ENCODE results near the gene OPN1MW3. TPM values are rescaled to one million over a fixed set of nuclear protein-coding genes. Genes with fewer than 3 reads are reported as not detected.
"Not testable (repeated sequence)": the region's sequence is repeated elsewhere in the genome, so short reads cannot be mapped to it uniquely, and the experiment has no call there.

OPN1MW3 gene
- total and polyA plus RNA-seq, 2 donors: not detected

- DNase-seq (ENCODE audit: extremely low spot score); H3K4me1 ChIP-seq (ENCODE audit: insufficient read depth); H3K27ac ChIP-seq (ENCODE audit: low read depth); H3K36me3 ChIP-seq (ENCODE audit: insufficient read depth); H3K4me3 ChIP-seq (ENCODE audit: low read depth, low read length): not testable (repeated sequence)
- no CpG with 5 or more reads among the region's 10 CpGs for WGBS
Measured at GRCh38 chrX:154258711-154259110, 1.3 kb downstream of the OPN1MW3 start.

DNA sequence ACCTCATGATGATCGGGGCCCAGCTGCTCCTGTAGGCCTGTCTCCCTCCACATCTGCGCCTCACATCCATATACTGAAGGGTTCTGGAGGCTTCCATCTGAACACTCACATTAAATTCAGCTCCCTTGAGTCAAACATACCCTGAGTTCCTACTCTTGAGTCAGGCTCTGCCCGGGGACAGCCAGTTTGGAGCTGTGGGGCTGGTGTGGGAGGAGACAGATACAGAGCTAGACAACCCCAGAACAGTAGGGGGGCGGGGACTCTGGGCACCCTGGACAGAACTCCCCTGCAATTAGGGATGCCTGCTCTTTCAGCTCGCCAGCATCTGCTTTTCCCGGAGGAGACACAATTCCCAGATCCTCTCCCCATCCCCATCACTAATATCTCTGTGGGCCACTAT is 5.7 kb downstream of the OPN1MW3 start:
- H3K4me3 ChIP-seq (ENCODE audit: low read depth, low read length); H3K4me1 ChIP-seq (ENCODE audit: insufficient read depth); DNase-seq (ENCODE audit: extremely low spot score); H3K27ac ChIP-seq (ENCODE audit: low read depth); H3K36me3 ChIP-seq (ENCODE audit: insufficient read depth): not testable (repeated sequence)
- WGBS: no CpG with 5 or more reads among the region's 6 CpGs

- not testable (repeated sequence) for DNase-seq (ENCODE audit: extremely low spot score); H3K4me1 ChIP-seq (ENCODE audit: insufficient read depth); H3K36me3 ChIP-seq (ENCODE audit: insufficient read depth); H3K27ac ChIP-seq (ENCODE audit: low read depth); H3K4me3 ChIP-seq (ENCODE audit: low read depth, low read length)
- WGBS: no CpG with 5 or more reads among the region's 3 CpGs
Measured at GRCh38 chrX:154269245-154269644, 11.9 kb downstream of the OPN1MW3 start.

- H3K4me3 ChIP-seq (ENCODE audit: low read depth, low read length); H3K27ac ChIP-seq (ENCODE audit: low read depth); H3K36me3 ChIP-seq (ENCODE audit: insufficient read depth); H3K4me1 ChIP-seq (ENCODE audit: insufficient read depth); DNase-seq (ENCODE audit: extremely low spot score): not testable (repeated sequence)
- no CpG with 5 or more reads among the region's 23 CpGs for WGBS
Measured at GRCh38 chrX:154284489-154285338, 27.3 kb downstream of the OPN1MW3 start.

DNA sequence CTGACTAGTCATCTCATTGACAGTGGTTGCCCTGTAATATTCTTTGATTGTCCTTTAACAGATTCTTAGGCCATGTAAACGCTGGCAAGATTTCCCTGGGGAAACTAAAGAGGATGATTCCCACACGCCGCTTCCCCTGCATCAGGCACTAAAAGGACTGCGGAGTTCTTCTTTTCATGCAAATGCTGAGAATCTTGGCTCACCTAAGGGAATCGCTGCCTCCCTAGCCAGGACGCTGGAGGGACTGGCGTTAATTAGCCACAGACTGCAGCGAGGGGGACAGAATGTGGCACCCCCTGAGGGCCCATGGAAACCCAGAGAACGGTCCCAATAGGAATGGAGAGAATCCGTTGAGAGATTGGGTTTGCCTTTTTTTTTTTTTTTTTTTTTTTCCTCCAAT is 29.0 kb downstream of the OPN1MW3 start:
- H3K4me3 ChIP-seq (ENCODE audit: low read depth, low read length); H3K27ac ChIP-seq (ENCODE audit: low read depth); H3K4me1 ChIP-seq (ENCODE audit: insufficient read depth); H3K36me3 ChIP-seq (ENCODE audit: insufficient read depth); DNase-seq (ENCODE audit: extremely low spot score): not testable (repeated sequence)
- WGBS: no CpG with 5 or more reads among the region's 10 CpGs

DNA sequence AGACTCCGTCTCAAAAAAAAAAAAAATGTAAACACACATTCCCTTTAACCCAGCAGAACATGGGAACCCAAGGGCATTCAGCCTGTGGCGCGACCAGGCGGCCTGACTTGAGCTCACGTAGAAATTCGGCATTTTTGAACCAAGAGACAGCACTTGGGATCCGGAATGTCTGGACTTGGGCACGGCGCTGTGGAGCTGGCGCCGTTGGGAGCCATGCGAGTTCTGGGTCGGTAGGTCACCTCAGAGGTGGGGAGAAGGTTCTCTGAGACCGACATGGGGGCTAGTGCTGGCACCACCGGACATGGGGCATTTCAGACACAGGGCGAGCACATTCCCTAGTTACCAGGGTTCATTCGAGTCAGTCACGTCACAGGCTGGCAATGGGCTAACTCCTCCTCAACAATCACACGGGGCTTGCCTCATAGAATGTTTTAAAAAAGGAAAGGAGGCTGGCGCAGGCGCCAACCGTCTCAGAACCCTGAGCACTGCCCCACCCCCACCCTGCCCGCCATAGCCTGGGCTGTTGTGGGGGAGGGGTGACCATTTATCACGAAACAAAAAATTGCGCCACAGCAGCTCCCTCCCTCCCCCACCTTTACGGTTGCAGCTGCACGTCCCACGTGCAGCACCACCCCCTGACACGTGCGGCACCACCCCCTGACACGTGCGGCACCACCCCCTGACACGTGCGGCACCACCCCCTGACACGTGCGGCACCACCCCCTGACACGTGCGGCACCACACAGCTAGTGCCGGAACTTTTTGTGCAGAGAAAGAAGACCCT is 37.6 kb downstream of the OPN1MW3 start, which contains the start of gene TEX28:
TSS of gene TEX28 (minus strand) at position 334 of the 784 bp plus-strand sequence. CDS start 3,007 bp downstream, outside the sequence.
- Histone ChIP-seq H3K4me1 (ENCODE audit: insufficient read depth) (no peaks in the 10 kb centered on the region), H3K4me3 (ENCODE audit: low read depth, low read length) (no peak within 1 kb of the TSS), H3K27ac (ENCODE audit: low read depth) (no peak within 1 kb of the TSS), H3K36me3 (ENCODE audit: insufficient read depth) (no peaks in the 10 kb centered on the region)
- WGBS: 93% methylated on average over 39 of the region's 39 CpGs
- DNase-seq (ENCODE audit: extremely low spot score): no peak

DNA sequence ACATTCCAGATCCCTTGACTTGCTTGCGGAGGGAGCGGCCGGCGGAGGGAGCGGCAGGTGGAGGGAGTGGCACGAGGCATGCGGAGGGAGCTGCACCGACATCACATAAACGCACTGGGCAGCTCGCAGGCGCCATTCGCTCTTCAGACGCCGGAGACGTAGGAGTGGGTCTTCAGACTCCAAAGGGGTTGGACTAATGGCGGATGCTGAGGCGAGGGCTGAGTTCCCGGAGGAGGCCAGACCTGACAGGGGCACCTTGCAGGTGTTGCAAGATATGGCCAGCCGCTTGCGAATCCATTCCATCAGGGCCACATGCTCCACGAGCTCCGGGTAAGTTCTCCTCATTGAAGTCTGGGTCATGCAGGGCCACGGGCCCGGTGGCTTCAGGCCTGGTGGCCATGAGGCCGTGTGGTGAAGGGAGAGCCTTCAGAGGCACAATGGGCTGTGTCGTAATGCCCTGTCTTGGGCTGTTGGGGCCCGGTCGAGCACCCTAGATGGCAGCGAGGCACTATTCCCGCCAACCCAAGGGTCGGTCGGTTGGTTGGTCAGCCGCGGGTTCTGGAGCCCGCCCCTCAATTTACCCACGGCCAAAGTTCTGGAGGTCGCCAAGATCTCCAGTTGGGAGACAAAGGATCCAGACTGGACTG is 38.4 kb downstream of the OPN1MW3 start, which contains the start of gene TKTL1:
TSS of gene TKTL1 (plus strand) at position 132 of the 647 bp plus-strand sequence. CDS start at position 197, 65 bp downstream.
- H3K27ac ChIP-seq (ENCODE audit: low read depth): no peak within 1 kb of the TSS
- no peak for DNase-seq (ENCODE audit: extremely low spot score)
- no peaks in the 10 kb centered on the region for H3K36me3 ChIP-seq (ENCODE audit: insufficient read depth)
- WGBS: 98% methylated on average over 37 of the region's 37 CpGs
- no peaks in the 10 kb centered on the region for H3K4me1 ChIP-seq (ENCODE audit: insufficient read depth)
- no peak within 1 kb of the TSS for H3K4me3 ChIP-seq (ENCODE audit: low read depth, low read length)

DNA sequence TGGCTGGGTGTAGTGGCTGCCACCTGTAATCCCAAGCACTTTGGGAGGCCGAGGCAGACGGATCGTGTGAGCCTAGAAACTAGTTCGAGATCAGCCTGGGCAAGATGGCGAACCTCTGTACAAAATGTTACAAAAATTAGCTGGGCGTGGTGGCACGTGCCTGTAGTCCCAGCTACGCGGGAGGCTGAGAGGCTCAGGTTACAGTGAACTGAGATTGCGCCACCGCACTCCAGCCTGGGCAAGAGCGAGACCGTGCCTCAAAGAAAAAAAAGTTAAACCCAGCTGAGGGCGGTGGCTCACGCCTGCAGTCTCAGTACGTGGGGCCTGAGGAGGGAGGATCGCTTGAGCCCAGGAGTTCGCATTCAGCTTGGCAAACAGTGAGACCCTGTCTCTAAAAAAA is 39.3 kb downstream of the OPN1MW3 start:
- no peak for DNase-seq (ENCODE audit: extremely low spot score)
- H3K36me3 ChIP-seq (ENCODE audit: insufficient read depth): no peaks in the 10 kb centered on the region
- WGBS: 93% methylated on average over 18 of the region's 18 CpGs

GRCh38 chrX:154298312-154298711 is 40.9 kb downstream of the OPN1MW3 start:
- no peaks in the 10 kb centered on the region for H3K4me1 ChIP-seq (ENCODE audit: insufficient read depth)
- WGBS: 85% methylated on average over 7 of the region's 7 CpGs
- no peak overlapping the region for H3K4me3 ChIP-seq (ENCODE audit: low read depth, low read length)

More for the DNA sequence above, 39.3 kb downstream of the OPN1MW3 start:
- Histone ChIP-seq H3K4me1 (ENCODE audit: insufficient read depth) (no peaks in the 10 kb centered on the region), H3K27ac (ENCODE audit: low read depth) (no peak overlapping the region), H3K4me3 (ENCODE audit: low read depth, low read length) (no peak overlapping the region)

GRCh38 chrX:154300816-154301215 is 43.4 kb downstream of the OPN1MW3 start:
- Histone ChIP-seq H3K27ac (ENCODE audit: low read depth) (no peak overlapping the region), H3K36me3 (ENCODE audit: insufficient read depth) (no peaks in the 10 kb centered on the region), H3K4me3 (ENCODE audit: low read depth, low read length) (no peak overlapping the region), H3K4me1 (ENCODE audit: insufficient read depth) (no peaks in the 10 kb centered on the region)
- DNase-seq (ENCODE audit: extremely low spot score): no peak
- WGBS: 95% methylated on average over 8 of the region's 8 CpGs

More at GRCh38 chrX:154298312-154298711, 40.9 kb downstream of the OPN1MW3 start:
- Histone ChIP-seq H3K27ac (ENCODE audit: low read depth) (no peak overlapping the region), H3K36me3 (ENCODE audit: insufficient read depth) (no peaks in the 10 kb centered on the region)
- no peak for DNase-seq (ENCODE audit: extremely low spot score)

- not testable (repeated sequence) for H3K4me1 ChIP-seq (ENCODE audit: insufficient read depth)
- WGBS: 85% methylated on average over 7 of the region's 7 CpGs
Measured at GRCh38 chrX:154302998-154303397, 45.6 kb downstream of the OPN1MW3 start.

DNA sequence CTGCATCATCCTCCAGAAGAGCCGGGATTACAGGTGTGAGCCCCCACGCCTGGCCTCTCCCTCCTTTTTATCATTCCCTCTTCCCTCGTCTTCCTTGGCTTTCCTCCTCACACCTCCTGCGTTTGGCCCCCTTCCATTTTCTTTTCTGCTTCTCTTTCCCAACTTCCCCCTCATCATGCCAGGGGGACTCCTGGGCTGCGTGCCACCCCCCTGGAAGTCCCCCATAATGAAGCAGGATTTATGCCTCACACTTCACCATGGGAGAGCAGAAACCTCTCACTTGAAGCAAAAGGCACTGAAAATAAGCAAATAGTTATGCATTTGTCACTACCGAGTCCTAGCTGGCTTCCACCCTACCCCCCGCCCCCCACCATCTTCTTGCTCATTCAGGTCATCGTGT is 46.1 kb downstream of the OPN1MW3 start:
- H3K27ac ChIP-seq (ENCODE audit: low read depth): no peak overlapping the region
- H3K4me3 ChIP-seq (ENCODE audit: low read depth, low read length): no peak overlapping the region
- DNase-seq (ENCODE audit: extremely low spot score): no peak
- no peaks in the 10 kb centered on the region for H3K36me3 ChIP-seq (ENCODE audit: insufficient read depth)
- H3K4me1 ChIP-seq (ENCODE audit: insufficient read depth): no peaks in the 10 kb centered on the region
- WGBS: 66% methylated on average over 8 of the region's 8 CpGs

More at GRCh38 chrX:154302998-154303397, 45.6 kb downstream of the OPN1MW3 start:
- H3K36me3 ChIP-seq (ENCODE audit: insufficient read depth); DNase-seq (ENCODE audit: extremely low spot score); H3K27ac ChIP-seq (ENCODE audit: low read depth); H3K4me3 ChIP-seq (ENCODE audit: low read depth, low read length): not testable (repeated sequence)

DNA sequence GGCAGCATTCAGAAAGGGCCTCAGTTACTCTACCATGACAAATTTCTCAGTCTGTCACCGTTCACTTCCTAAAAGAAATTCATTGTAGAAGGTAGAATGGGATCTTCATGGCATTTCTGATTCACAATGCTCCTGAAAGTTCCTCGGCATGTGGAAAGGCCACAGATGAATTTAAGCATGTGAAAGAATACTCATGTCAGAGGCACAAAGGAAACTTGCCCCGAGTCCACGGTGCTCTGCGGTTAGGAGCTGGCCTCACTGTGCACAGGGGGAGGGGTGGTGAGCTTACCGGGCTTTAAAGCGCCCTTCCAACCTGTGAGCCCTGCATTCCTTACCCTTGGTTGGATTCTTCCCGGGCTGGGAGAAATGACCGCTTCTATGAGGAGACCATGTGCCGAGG is 47.5 kb downstream of the OPN1MW3 start:
- Histone ChIP-seq H3K36me3 (ENCODE audit: insufficient read depth) (no peaks in the 10 kb centered on the region), H3K4me3 (ENCODE audit: low read depth, low read length) (no peak overlapping the region), H3K4me1 (ENCODE audit: insufficient read depth) (no peaks in the 10 kb centered on the region), H3K27ac (ENCODE audit: low read depth) (no peak overlapping the region)
- WGBS: 83% methylated on average over 10 of the region's 10 CpGs
- no peak for DNase-seq (ENCODE audit: extremely low spot score)

All from urinary bladder (tissue), 4 donors.